Thyroid gland (tissue), 4 donors: ENCODE results near the gene NFIA.

ENCODE experiments used
- CTCF ChIP-seq, 6 experiments: fragments of 200-600 bp in 3 of 6; fragments of 450-650 bp in 3 of 6; sonication (generic) in 3 of 6; IDR thresholded peaks; one replicate each; pipeline ENCODE4 v1.5.1; 2016 to 2019; ENCODE audit warnings: antibody characterized with exemption in 6 of 6, mild to moderate bottlenecking in 2 of 6, inconsistent platforms in 1 of 6, moderate library complexity in 1 of 6
- POLR2A ChIP-seq, 2 donors: fragments of 450-650 bp; IDR thresholded peaks; one replicate each; pipeline ENCODE4 v1.6.1; 2017; ENCODE audit warnings: antibody characterized with exemption in 2 of 2, mild to moderate bottlenecking in 2 of 2, moderate library complexity in 1 of 2

DNA sequence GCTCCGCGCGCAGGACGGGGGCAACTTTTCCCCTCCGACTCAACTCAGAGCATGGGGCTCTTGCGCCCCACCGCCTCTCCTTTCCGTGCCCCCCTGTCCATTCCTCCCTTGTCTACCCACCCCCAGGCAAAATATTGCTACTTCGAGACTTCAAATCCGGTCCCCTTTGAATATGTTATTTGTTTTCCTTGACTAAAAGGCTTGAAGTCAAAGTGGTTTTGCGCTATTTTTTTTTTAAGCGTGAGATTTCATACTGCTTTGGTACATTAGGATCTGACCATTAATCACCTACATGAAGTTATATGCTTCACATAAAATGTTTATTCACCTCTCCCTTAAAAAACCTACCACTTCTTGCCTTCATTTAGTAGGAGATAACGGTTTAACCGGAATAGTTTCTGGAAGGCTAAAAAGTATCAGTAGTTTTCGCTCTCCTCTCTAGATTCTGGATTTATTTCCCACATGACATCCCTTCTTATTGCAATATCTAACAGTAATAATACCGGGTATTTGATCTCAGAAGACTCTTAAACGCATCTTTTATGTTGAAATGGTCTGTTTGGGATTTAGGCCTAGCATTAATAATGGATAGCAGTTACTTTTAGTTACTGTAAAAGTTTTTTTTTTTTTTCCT, 1.6 kb downstream of the NFIA start:
- TF ChIP-seq POLR2A (IDR thresholded peaks at IDR 0.05) (no peak), CTCF (IDR thresholded peaks at IDR 0.05) (no peak)
